Sigmoid colon (tissue), 7 donors: ENCODE data around the gene STEAP3. TPM values are rescaled to one million over a fixed set of nuclear protein-coding genes. Genes with fewer than 3 reads are reported as not detected.

Experiments
- DNase-seq: peaks from one replicate; pipeline ENCODE4 v3.0.0-alpha.2; 2019
- H3K27ac ChIP-seq, 4 donors: fragments of 200-600 bp; sonication (generic); one replicate each; pipeline ENCODE4 v1.5.1; 2016 to 2019; ENCODE audit warnings: mild to moderate bottlenecking in 1 of 4
- H3K27me3 ChIP-seq, 3 donors: fragments of 200-600 bp; sonication (generic); one replicate each; pipeline ENCODE4 v1.5.1; 2019; ENCODE audit warnings: mild to moderate bottlenecking in 1 of 3
- H3K36me3 ChIP-seq, 4 donors: fragments of 200-600 bp; sonication (generic); one replicate each; pipeline ENCODE4 v1.5.1; 2016 to 2019
- H3K4me1 ChIP-seq, 4 donors: fragments of 200-600 bp; sonication (generic); one replicate each; pipeline ENCODE4 v1.5.1; 2017 to 2019
- H3K4me3 ChIP-seq, 4 donors: fragments of 200-600 bp; sonication (generic); one replicate each; pipeline ENCODE4 v1.5.1; 2017 to 2019; ENCODE audit warnings: mild to moderate bottlenecking in 2 of 4, moderate library complexity in 1 of 4
- H3K9me3 ChIP-seq, 4 donors: fragments of 200-600 bp in 3 of 4; sonication (generic) in 3 of 4; one replicate each; pipeline versions ENCODE4 v1.5.1 to v1.6.1; 2013 to 2019
- EP300 ChIP-seq, 4 donors: sonication (generic); formaldehyde crosslinking; IDR thresholded peaks; one replicate each; pipeline ENCODE4 v1.6.1; 2017; ENCODE audit warnings: antibody characterized with exemption in 4 of 4
- POLR2A ChIP-seq, 2 donors: fragments of 450-650 bp; IDR thresholded peaks; one replicate each; pipeline ENCODE4 v1.6.1; 2016; ENCODE audit warnings: antibody characterized with exemption in 2 of 2, mild to moderate bottlenecking in 2 of 2, moderate library complexity in 2 of 2
- POLR2AphosphoS5 ChIP-seq, 4 donors: sonication (generic); formaldehyde crosslinking; IDR thresholded peaks; one replicate each; pipeline ENCODE4 v1.6.1; 2017; ENCODE audit warnings: antibody characterized with exemption in 4 of 4
- WGBS, 2 donors: extraction: QIAGEN DNeasy Blood & Tissue Kit; methylation state at CpG; one replicate each; pipeline ENCODE4 v1.1.7; 2013; 5-methylcytosine and 5-hydroxymethylcytosine counted together
- intact Hi-C: fragments of 100-400 bp; cut with DNase I; formaldehyde crosslinking; loops from one replicate; pipeline ENCODE4 v1.15.1; 2023
- polyA plus RNA-seq, 3 donors: library from polyadenylated mRNA; stranded (reverse); fragments of 200-250 nt; gene quantifications; one replicate each; pipeline ENCODE4 v1.2.3, GENCODE V29; 2013
- total RNA-seq, 4 donors: library from RNA; depleted of rRNA; stranded (reverse); fragments of >200 nt; gene quantifications; one replicate each; pipeline ENCODE4 v1.1.0, GENCODE V29; 2016
- TF ChIP-seq, protein P1 (sequence below), 4 experiments: fragments of 450-650 bp in 3 of 4; fragments of 200-600 bp in 1 of 4; IDR thresholded peaks; one replicate each; pipeline ENCODE4 v1.5.1; 2016 to 2019; ENCODE audit warnings: antibody characterized with exemption in 4 of 4, mild to moderate bottlenecking in 3 of 4, moderate library complexity in 2 of 4
- donor health status: healthy with polysubstance abuse.
- donor health status: Bipolar disorder and iron deficiency.
- donor health status: healthy.

The STEAP3 gene
- total and polyA plus RNA-seq, 7 donors = 1.4 to 16.4 (median 2.8) TPM

DNA sequence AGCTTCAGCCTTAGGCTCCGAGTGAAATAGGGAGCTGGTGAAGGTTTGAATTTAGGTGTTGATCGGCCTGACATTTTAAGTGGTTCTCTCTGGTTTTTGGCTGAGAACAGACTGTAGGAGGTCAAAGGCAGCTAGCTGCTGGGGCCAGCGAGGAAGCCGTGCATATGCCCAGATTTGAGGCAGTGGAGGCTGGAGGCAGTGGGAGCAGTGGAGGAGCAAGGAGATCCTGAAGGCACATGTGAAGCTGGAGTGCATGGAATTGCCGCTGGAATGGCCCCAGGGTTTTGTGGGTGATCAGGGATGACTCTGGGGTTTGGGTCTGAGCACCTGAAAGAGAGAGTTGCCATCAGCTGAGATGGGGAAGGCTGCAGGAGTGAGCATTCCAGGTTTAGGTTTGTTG, 25.1 kb downstream of the STEAP3 start:
- Histone ChIP-seq H3K36me3 (no peaks in the 10 kb centered on the region), H3K9me3 (no peaks in the 10 kb centered on the region), H3K4me1 (peaks cover 0 to 14% (median 12%) of the 10 kb centered on the region in 4 donors), H3K27me3 (no peaks in the 10 kb centered on the region), H3K27ac (no peak overlapping the region), H3K4me3 (no peak overlapping the region)
- DNase-seq = no peak
- intact Hi-C loops = no loop called here
- TF ChIP-seq, protein P1, sequence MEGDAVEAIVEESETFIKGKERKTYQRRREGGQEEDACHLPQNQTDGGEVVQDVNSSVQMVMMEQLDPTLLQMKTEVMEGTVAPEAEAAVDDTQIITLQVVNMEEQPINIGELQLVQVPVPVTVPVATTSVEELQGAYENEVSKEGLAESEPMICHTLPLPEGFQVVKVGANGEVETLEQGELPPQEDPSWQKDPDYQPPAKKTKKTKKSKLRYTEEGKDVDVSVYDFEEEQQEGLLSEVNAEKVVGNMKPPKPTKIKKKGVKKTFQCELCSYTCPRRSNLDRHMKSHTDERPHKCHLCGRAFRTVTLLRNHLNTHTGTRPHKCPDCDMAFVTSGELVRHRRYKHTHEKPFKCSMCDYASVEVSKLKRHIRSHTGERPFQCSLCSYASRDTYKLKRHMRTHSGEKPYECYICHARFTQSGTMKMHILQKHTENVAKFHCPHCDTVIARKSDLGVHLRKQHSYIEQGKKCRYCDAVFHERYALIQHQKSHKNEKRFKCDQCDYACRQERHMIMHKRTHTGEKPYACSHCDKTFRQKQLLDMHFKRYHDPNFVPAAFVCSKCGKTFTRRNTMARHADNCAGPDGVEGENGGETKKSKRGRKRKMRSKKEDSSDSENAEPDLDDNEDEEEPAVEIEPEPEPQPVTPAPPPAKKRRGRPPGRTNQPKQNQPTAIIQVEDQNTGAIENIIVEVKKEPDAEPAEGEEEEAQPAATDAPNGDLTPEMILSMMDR (IDR thresholded peaks at IDR 0.05) = no peak
- TF ChIP-seq EP300 (IDR thresholded peaks at IDR 0.05) = no peak
- TF ChIP-seq POLR2AphosphoS5 (IDR thresholded peaks at IDR 0.05) = no peak
- no peak for TF ChIP-seq POLR2A (IDR thresholded peaks at IDR 0.05)
- 94 to 96% methylated on average over 5 of the region's 5 CpGs for WGBS, 2 donors

DNA sequence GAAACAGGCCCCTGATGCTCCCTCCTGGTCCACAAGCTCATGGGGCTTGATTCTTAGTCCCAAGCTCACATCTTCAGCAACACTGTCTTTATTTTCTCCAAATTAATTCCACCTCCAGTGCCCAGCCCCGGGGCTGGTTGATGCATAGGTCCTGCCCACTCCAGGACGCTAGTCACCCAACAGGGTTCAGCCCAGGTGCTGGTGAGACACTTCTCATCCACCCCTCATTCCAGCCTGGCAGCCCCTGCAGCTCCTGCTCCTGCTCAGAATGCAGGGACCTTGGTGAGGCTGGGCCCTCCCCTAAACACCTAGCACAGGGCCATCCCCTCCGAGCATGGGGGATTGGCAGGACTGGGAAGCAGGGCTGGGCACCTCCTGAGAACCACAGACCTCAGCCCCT, 25.7 kb downstream of the STEAP3 start:
- no peaks in the 10 kb centered on the region for H3K36me3 ChIP-seq
- H3K4me3 ChIP-seq = no peak overlapping the region
- no peak overlapping the region for H3K27ac ChIP-seq
- TF ChIP-seq POLR2AphosphoS5 (IDR thresholded peaks at IDR 0.05) (no peak), POLR2A (IDR thresholded peaks at IDR 0.05) (no peak), EP300 (IDR thresholded peaks at IDR 0.05) (no peak)
- TF ChIP-seq, protein P1 (IDR thresholded peaks at IDR 0.05) = no peak
- H3K27me3 ChIP-seq = no peaks in the 10 kb centered on the region
- 88 to 89% methylated on average over 3 of the region's 3 CpGs for WGBS, 2 donors
- intact Hi-C loops = no loop called here
- no peak for DNase-seq
- no peaks in the 10 kb centered on the region for H3K9me3 ChIP-seq
- peaks cover 0 to 14% (median 12%) of the 10 kb centered on the region in 4 donors for H3K4me1 ChIP-seq

DNA sequence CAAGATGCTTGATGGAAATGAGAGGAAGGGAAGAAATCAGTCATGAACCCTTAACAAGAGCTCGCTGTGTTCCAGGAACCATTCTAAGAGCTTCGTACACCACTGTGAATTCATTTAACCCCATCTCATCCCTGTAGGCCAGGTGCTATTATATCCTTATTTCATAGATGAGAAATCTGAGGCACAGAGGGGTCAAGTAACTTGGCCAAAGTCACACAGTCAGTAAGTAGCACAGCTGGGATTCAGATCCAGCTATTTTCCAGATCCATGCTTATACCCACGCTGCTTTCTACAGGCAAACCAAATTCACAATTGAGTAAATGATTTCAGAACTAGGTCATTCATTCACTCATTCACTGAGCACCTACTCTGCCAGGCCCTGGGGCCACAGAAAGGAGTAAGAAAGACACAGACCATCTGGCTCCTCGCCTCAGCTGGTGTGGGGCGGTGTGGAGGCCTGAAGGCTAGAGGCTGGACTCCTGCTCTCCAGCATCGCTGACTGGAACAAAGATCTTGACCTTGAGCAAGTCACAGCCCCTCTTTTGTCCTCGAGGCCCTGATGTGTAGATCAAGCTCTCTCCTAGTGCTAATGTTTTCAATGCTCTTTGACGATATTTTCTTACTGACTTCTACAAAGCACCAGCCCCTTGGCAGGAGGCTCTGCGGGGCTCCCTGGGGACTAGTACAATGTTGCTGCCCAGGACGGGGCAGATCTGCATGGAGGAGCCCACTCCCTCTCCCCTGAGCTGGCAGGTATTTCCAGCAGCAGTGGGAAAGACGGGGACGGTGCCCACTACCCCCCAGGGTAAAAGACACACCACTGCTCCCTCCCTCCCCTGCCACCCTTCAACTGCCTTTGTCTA, 26.5 kb downstream of the STEAP3 start:
- 83 to 86% methylated on average over 12 of the region's 12 CpGs for WGBS, 2 donors
- H3K27ac ChIP-seq = no peak overlapping the region
- no peak overlapping the region for H3K4me3 ChIP-seq
- intact Hi-C loops = no loop called here
- DNase-seq = no peak
- no peaks in the 10 kb centered on the region for H3K27me3 ChIP-seq
- TF ChIP-seq EP300 (IDR thresholded peaks at IDR 0.05) (no peak), POLR2AphosphoS5 (IDR thresholded peaks at IDR 0.05) (no peak), POLR2A (IDR thresholded peaks at IDR 0.05) (no peak)
- TF ChIP-seq, protein P1 (IDR thresholded peaks at IDR 0.05) = no peak
- H3K9me3 ChIP-seq = no peaks in the 10 kb centered on the region
- peaks cover 0 to 14% (median 12%) of the 10 kb centered on the region in 4 donors for H3K4me1 ChIP-seq
- H3K36me3 ChIP-seq = no peaks in the 10 kb centered on the region

DNA sequence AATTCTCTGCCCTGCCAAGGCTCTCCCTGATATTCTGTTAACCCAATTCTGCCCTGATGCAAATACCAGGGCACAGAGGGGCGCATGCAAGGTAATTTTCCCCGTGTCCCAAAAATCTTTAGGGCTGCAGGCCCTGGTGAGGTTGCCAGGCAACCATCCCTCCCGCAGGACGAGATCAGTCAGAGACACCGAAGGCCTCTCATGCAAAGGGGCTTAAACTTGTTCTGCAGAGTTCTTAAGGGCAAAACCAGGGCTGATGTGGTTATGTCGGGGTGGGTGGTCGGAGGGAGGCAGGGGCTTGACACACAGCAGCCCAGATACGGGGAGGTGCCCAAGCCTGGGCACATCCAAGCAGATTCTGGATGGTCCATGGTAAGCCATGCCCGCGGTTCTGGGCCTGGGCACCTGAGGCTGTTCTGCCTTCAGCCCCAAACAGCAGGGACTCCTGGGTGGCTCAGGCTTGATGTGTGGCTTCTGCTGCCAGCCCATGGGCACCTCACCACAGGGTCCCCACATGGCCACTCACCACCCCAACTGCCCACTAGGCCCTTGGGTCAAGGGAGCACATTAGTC, 27.2 kb downstream of the STEAP3 start:
- TF ChIP-seq POLR2AphosphoS5 (IDR thresholded peaks at IDR 0.05) (no peak), POLR2A (IDR thresholded peaks at IDR 0.05) (no peak), EP300 (IDR thresholded peaks at IDR 0.05) (no peak)
- TF ChIP-seq, protein P1 (IDR thresholded peaks at IDR 0.05) = no peak
- no peaks in the 10 kb centered on the region for H3K36me3 ChIP-seq
- DNase-seq = no peak
- no peak overlapping the region for H3K27ac ChIP-seq
- intact Hi-C loops = no loop called here
- WGBS, 2 donors = 90 to 93% methylated on average over 10 of the region's 10 CpGs
- no peaks in the 10 kb centered on the region for H3K27me3 ChIP-seq
- no peak overlapping the region for H3K4me3 ChIP-seq
- H3K4me1 ChIP-seq = peaks cover 0 to 17% (median 14%) of the 10 kb centered on the region in 4 donors
- H3K9me3 ChIP-seq = no peaks in the 10 kb centered on the region
